ENCODE results near the gene EIF4ENIF1. TPM values are rescaled to one million over a fixed set of nuclear protein-coding genes. Genes with fewer than 3 reads are reported as not detected.

EIF4ENIF1 gene
- total RNA-seq, 2 donors from 2014 or later: 34.5 to 37.1 TPM

- Mint-ChIP-seq H3K4me3 (no peak overlapping the region), H3K4me1 (peaks cover 7% of the 10 kb centered on the region), H3K36me3 (ENCODE audit: low read depth) (peaks cover 48% of the 10 kb centered on the region), H3K27ac (no peak overlapping the region), H3K9me3 (no peaks in the 10 kb centered on the region), H3K27me3 (ENCODE audit: insufficient read depth) (no peaks in the 10 kb centered on the region)
- no peak for TF ChIP-seq CTCF (conservative IDR thresholded peaks at IDR 0.05)
- Histone ChIP-seq H3K9ac (ENCODE audit: extremely low read depth, low read length, poor library complexity, severe bottlenecking) (no peak overlapping the region), H3K36me3 (ENCODE audit: control insufficient read depth, insufficient read depth, low read length) (peaks cover 66% of the 10 kb centered on the region), H3K4me1 (ENCODE audit: control insufficient read depth, insufficient read depth, low read length) (no peaks in the 10 kb centered on the region), H3K27me3 (ENCODE audit: control insufficient read depth, insufficient read depth, low read length, poor library complexity, severe bottlenecking) (no peaks in the 10 kb centered on the region), H3K4me3 (ENCODE audit: low read length) (no peak overlapping the region), H3K9me3 (ENCODE audit: control insufficient read depth, low read length) (no peaks in the 10 kb centered on the region), H3K27ac (ENCODE audit: low read depth, low read length) (no peak overlapping the region)
- DNase-seq: no peak
- WGBS, 2 experiments (ENCODE audit: insufficient coverage in 1 of 2, insufficient read length in 1 of 2): 100% methylated on average over 2 of the region's 2 CpGs; no CpG with 5 or more reads in 1 of the 2 experiments
Measured at GRCh38 chr22:31474743-31475142, 14.9 kb downstream of the EIF4ENIF1 start.

DNA sequence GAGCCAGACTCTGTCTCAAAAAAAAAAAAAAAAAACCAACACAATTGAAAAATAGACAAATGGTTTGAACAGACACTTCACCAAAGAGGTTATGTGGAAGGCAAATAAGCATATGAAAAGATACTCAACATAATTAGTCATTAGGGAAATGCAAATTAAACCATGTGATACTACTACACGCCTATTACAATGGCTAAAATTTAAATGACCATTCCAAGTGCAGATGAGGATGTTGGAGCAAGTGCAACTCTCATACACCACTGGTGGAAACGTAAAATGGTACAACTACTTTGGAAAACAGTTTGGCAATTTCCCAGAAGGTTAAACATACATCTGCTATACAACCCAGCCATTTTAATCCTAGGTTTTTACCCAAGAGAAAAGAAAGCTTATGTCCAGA, 24.3 kb downstream of the EIF4ENIF1 start:
- Histone ChIP-seq H3K27me3 (ENCODE audit: control insufficient read depth, insufficient read depth, low read length, poor library complexity, severe bottlenecking) (no peaks in the 10 kb centered on the region), H3K27ac (ENCODE audit: low read depth, low read length) (no peak overlapping the region), H3K4me1 (ENCODE audit: control insufficient read depth, insufficient read depth, low read length) (no peaks in the 10 kb centered on the region), H3K4me3 (ENCODE audit: low read length) (no peak overlapping the region), H3K9me3 (ENCODE audit: control insufficient read depth, low read length) (no peaks in the 10 kb centered on the region), H3K36me3 (ENCODE audit: control insufficient read depth, insufficient read depth, low read length) (peaks cover 74% of the 10 kb centered on the region), H3K9ac (ENCODE audit: extremely low read depth, low read length, poor library complexity, severe bottlenecking) (no peak overlapping the region)
- no peaks in the 10 kb centered on the region for H3K4me1 Mint-ChIP-seq
- no peak overlapping the region for H3K4me3 Mint-ChIP-seq
- peaks cover 73% of the 10 kb centered on the region for H3K36me3 Mint-ChIP-seq (ENCODE audit: low read depth)
- TF ChIP-seq CTCF (conservative IDR thresholded peaks at IDR 0.05): no peak
- H3K9me3 Mint-ChIP-seq: no peaks in the 10 kb centered on the region
- no peak for DNase-seq
- H3K27me3 Mint-ChIP-seq (ENCODE audit: insufficient read depth): no peaks in the 10 kb centered on the region
- no peak overlapping the region for H3K27ac Mint-ChIP-seq
- 91 to 100% methylated on average over 2 of the region's 2 CpGs for WGBS, 2 experiments (ENCODE audit: insufficient coverage in 1 of 2, insufficient read length in 1 of 2)

DNA sequence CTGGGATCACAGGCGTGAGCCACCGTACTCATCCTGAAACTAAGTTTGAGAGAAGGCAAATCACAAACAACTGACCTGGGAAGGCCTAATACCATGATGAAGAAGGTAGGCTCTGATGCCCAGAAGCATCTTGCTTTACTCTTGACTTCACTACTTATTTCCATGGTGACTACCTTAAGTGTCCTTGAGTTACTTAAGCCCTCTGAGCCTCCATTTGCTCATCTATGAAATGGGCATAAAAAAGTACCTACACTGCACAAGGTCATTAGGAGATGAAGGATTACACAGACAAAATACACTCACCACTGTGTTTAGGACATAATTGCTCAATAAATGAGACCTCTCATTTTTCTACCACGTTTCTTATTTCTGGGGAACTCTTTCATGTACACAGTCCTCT, 27.9 kb downstream of the EIF4ENIF1 start:
- DNase-seq: no peak
- Histone ChIP-seq H3K27me3 (ENCODE audit: control insufficient read depth, insufficient read depth, low read length, poor library complexity, severe bottlenecking) (no peaks in the 10 kb centered on the region), H3K27ac (ENCODE audit: low read depth, low read length) (no peak overlapping the region), H3K4me3 (ENCODE audit: low read length) (no peak overlapping the region), H3K4me1 (ENCODE audit: control insufficient read depth, insufficient read depth, low read length) (no peaks in the 10 kb centered on the region), H3K9me3 (ENCODE audit: control insufficient read depth, low read length) (no peaks in the 10 kb centered on the region), H3K9ac (ENCODE audit: extremely low read depth, low read length, poor library complexity, severe bottlenecking) (no peak overlapping the region), H3K36me3 (ENCODE audit: control insufficient read depth, insufficient read depth, low read length) (peaks cover 73% of the 10 kb centered on the region)
- no peak for TF ChIP-seq CTCF (conservative IDR thresholded peaks at IDR 0.05)
- Mint-ChIP-seq H3K4me3 (no peak overlapping the region), H3K4me1 (no peaks in the 10 kb centered on the region), H3K27ac (no peak overlapping the region), H3K9me3 (no peaks in the 10 kb centered on the region), H3K27me3 (ENCODE audit: insufficient read depth) (no peaks in the 10 kb centered on the region), H3K36me3 (ENCODE audit: low read depth) (peaks cover 73% of the 10 kb centered on the region)
- 97% methylated on average over 3 of the region's 3 CpGs for WGBS, 2 experiments (ENCODE audit: insufficient coverage in 1 of 2, insufficient read length in 1 of 2)

All from endodermal cell (in vitro differentiated cells).